Measurements from ENCODE around the gene MSH3.

MSH3 gene

DNA sequence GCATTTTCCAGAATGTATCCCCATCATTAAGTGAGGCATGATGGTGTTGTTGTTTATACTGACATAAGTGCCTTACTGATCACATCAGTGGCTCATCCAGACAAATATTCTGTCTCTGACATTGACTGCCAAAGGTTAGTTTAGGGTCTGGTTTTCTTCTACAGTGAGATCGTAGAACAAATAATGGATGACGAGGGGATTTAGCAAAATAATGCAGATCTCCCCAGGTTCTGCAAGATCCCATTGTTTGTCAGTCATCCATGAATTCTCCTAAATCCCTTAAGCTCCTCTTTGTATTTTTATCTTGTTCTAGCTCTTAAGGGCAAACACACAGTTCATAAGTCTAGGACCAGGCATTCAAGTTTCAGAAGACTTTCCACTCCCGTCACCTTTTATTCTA lies 93.5 kb downstream of the MSH3 start (continued):
- TF ChIP-seq, protein P1, sequence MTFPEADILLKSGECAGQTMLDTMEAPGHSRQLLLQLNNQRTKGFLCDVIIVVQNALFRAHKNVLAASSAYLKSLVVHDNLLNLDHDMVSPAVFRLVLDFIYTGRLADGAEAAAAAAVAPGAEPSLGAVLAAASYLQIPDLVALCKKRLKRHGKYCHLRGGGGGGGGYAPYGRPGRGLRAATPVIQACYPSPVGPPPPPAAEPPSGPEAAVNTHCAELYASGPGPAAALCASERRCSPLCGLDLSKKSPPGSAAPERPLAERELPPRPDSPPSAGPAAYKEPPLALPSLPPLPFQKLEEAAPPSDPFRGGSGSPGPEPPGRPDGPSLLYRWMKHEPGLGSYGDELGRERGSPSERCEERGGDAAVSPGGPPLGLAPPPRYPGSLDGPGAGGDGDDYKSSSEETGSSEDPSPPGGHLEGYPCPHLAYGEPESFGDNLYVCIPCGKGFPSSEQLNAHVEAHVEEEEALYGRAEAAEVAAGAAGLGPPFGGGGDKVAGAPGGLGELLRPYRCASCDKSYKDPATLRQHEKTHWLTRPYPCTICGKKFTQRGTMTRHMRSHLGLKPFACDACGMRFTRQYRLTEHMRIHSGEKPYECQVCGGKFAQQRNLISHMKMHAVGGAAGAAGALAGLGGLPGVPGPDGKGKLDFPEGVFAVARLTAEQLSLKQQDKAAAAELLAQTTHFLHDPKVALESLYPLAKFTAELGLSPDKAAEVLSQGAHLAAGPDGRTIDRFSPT (tag by site-specific recombination; IDR thresholded peaks at IDR 0.05) = no peak
- TF ChIP-seq, protein P2, sequence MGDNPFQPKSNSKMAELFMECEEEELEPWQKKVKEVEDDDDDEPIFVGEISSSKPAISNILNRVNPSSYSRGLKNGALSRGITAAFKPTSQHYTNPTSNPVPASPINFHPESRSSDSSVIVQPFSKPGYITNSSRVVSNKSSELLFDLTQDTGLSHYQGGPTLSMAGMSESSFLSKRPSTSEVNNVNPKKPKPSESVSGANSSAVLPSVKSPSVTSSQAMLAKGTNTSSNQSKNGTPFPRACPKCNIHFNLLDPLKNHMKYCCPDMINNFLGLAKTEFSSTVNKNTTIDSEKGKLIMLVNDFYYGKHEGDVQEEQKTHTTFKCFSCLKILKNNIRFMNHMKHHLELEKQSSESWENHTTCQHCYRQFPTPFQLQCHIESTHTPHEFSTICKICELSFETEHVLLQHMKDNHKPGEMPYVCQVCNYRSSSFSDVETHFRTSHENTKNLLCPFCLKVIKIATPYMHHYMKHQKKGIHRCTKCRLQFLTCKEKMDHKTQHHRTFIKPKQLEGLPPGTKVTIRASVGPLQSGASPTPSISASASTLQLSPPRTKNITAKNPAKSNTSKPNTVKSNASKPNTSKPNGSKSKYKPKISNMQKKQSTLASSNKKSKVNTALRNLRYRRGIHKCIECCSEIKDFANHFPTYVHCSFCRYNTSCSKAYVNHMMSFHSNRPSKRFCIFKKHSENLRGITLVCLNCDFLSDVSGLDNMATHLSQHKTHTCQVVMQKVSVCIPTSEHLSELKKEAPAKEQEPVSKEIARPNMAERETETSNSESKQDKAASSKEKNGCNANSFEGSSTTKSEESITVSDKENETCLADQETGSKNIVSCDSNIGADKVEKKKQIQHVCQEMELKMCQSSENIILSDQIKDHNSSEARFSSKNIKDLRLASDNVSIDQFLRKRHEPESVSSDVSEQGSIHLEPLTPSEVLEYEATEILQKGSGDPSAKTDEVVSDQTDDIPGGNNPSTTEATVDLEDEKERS (tag by site-specific recombination; IDR thresholded peaks at IDR 0.05) = no peak
- TF ChIP-seq ZNF366 (tag by site-specific recombination; conservative IDR thresholded peaks at IDR 0.05) (no peak), ZNF600 (tag by site-specific recombination; IDR thresholded peaks at IDR 0.05) (no peak), ZNF274 (IDR thresholded peaks at IDR 0.05; ENCODE audit: low read length) (no peak), ZNF274 (tag by site-specific recombination; IDR thresholded peaks at IDR 0.05; ENCODE audit: borderline replicate concordance) (no peak), ZNF747 (tag by site-specific recombination; IDR thresholded peaks at IDR 0.05) (no peak), ZNF677 (tag by site-specific recombination; IDR thresholded peaks at IDR 0.05) (no peak), ZNF169 (tag by site-specific recombination; IDR thresholded peaks at IDR 0.05) (no peak)

DNA sequence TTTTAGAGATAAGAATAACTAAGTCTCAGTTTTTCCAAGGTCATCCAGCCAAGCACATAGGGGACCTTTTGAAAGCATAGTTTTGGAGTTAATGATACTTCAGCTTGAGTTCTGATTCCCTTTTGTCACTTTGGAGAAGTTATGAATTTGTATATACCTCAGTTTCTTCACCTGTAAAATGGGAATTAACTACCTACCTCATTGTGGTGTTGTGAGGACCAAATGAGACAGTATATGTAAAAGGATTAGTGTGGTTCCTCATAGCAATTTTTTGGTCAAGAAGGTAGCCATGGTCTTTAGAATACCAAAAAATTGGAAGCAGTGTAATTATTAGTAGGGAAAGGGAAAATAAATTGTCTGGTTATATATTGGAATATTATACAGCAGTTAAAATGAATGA lies 98.0 kb downstream of the MSH3 start:
- CTCF ChIA-PET = no interaction called here

DNA sequence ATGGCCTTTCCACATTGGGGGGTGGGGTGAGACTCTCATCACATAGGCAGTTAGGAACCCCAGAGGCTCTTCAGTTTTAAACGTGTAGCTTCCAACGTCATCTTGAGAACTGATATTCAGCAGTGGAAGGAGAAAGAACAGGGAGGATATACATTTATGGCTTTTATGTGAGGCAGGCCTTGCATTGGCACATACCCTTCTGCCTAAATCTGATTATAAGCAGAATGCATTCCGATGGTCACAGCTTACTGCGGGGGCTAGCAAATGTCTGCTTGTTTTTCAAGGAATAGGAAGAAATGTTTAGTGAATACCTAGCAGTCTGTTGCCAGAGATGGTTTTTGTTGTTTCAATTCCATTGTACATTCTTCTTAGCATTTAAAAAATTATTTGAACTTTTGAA lies 99.3 kb downstream of the MSH3 start:
- H3K9me3 ChIP-seq (ENCODE audit: control insufficient read depth, insufficient read depth, low read depth, low read length) = no peaks in the 10 kb centered on the region
- TF ChIP-seq ZNF23 (tag by site-specific recombination; IDR thresholded peaks at IDR 0.05; ENCODE audit: borderline replicate concordance) (no peak), SETDB1 (IDR thresholded peaks at IDR 0.05; ENCODE audit: insufficient read length, low read length) (no peak), OVOL3 (tag by site-specific recombination; IDR thresholded peaks at IDR 0.05) (no peak), ZFP41 (tag by site-specific recombination; IDR thresholded peaks at IDR 0.05; ENCODE audit: borderline replicate concordance) (no peak), ZNF354C (tag by site-specific recombination; IDR thresholded peaks at IDR 0.05; ENCODE audit: borderline replicate concordance, low read depth) (no peak), ZXDB (tag by site-specific recombination; IDR thresholded peaks at IDR 0.05) (no peak), ZNF660 (tag by site-specific recombination; IDR thresholded peaks at IDR 0.05) (no peak)
- TF ChIP-seq, protein P3, sequence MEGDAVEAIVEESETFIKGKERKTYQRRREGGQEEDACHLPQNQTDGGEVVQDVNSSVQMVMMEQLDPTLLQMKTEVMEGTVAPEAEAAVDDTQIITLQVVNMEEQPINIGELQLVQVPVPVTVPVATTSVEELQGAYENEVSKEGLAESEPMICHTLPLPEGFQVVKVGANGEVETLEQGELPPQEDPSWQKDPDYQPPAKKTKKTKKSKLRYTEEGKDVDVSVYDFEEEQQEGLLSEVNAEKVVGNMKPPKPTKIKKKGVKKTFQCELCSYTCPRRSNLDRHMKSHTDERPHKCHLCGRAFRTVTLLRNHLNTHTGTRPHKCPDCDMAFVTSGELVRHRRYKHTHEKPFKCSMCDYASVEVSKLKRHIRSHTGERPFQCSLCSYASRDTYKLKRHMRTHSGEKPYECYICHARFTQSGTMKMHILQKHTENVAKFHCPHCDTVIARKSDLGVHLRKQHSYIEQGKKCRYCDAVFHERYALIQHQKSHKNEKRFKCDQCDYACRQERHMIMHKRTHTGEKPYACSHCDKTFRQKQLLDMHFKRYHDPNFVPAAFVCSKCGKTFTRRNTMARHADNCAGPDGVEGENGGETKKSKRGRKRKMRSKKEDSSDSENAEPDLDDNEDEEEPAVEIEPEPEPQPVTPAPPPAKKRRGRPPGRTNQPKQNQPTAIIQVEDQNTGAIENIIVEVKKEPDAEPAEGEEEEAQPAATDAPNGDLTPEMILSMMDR (tag by site-specific recombination; IDR thresholded peaks at IDR 0.05) = no peak
- peaks cover 3% of the 10 kb centered on the region; the same call in 1 of the 2 replicates for H3K4me1 ChIP-seq (ENCODE audit: control insufficient read depth, insufficient read depth, low read length)
- no peak overlapping the region for H3K27ac ChIP-seq (ENCODE audit: extremely low read depth, low read depth, low read length)
- ChIA-PET POLR2A (no interaction called here), CTCF (no interaction called here)
- H3K4me3 ChIP-seq (ENCODE audit: low read depth, low read length) = no peak overlapping the region
- peaks cover 7 to 9% of the 10 kb centered on the region in 2 experiments; a peak in 2 of 3 replicates for H3K36me3 ChIP-seq (ENCODE audit: control insufficient read depth in 2 of 2, insufficient read depth in 1 of 2, low read length in 2 of 2)

More for the DNA sequence above, 98.0 kb downstream of the MSH3 start:
- H3K27ac ChIP-seq (ENCODE audit: extremely low read depth, low read depth, low read length) = no peak overlapping the region
- POLR2A ChIA-PET = no interaction called here
- no peak overlapping the region for H3K4me3 ChIP-seq (ENCODE audit: low read depth, low read length)
- TF ChIP-seq, protein P4, sequence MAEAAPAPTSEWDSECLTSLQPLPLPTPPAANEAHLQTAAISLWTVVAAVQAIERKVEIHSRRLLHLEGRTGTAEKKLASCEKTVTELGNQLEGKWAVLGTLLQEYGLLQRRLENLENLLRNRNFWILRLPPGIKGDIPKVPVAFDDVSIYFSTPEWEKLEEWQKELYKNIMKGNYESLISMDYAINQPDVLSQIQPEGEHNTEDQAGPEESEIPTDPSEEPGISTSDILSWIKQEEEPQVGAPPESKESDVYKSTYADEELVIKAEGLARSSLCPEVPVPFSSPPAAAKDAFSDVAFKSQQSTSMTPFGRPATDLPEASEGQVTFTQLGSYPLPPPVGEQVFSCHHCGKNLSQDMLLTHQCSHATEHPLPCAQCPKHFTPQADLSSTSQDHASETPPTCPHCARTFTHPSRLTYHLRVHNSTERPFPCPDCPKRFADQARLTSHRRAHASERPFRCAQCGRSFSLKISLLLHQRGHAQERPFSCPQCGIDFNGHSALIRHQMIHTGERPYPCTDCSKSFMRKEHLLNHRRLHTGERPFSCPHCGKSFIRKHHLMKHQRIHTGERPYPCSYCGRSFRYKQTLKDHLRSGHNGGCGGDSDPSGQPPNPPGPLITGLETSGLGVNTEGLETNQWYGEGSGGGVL (tag by site-specific recombination; IDR thresholded peaks at IDR 0.05) = no peak
- no peak for TF ChIP-seq KLF9 (tag by site-specific recombination; IDR thresholded peaks at IDR 0.05; ENCODE audit: low read depth)
- TF ChIP-seq ZFHX2 (tag by site-specific recombination; conservative IDR thresholded peaks at IDR 0.05) = no peak
- no peak for TF ChIP-seq ZNF214 (tag by site-specific recombination; IDR thresholded peaks at IDR 0.05; ENCODE audit: borderline replicate concordance)
- TF ChIP-seq ZNF391 (tag by site-specific recombination; IDR thresholded peaks at IDR 0.05; ENCODE audit: borderline replicate concordance, low read depth) = no peak
- TF ChIP-seq ZNF146 (tag by site-specific recombination; IDR thresholded peaks at IDR 0.05) = peak; percentile 52; the same call in 1 of the 2 replicates
- peaks cover 3% of the 10 kb centered on the region; the same call in 1 of the 2 replicates for H3K4me1 ChIP-seq (ENCODE audit: control insufficient read depth, insufficient read depth, low read length)
- H3K36me3 ChIP-seq (ENCODE audit: control insufficient read depth in 2 of 2, insufficient read depth in 1 of 2, low read length in 2 of 2) = peaks cover 7 to 14% of the 10 kb centered on the region in 2 experiments; a peak in 2 of 3 replicates
- no peaks in the 10 kb centered on the region for H3K9me3 ChIP-seq (ENCODE audit: control insufficient read depth, insufficient read depth, low read depth, low read length)

All from HEK293 (cell line).